ENCODE data around the gene STK39.

DNA sequence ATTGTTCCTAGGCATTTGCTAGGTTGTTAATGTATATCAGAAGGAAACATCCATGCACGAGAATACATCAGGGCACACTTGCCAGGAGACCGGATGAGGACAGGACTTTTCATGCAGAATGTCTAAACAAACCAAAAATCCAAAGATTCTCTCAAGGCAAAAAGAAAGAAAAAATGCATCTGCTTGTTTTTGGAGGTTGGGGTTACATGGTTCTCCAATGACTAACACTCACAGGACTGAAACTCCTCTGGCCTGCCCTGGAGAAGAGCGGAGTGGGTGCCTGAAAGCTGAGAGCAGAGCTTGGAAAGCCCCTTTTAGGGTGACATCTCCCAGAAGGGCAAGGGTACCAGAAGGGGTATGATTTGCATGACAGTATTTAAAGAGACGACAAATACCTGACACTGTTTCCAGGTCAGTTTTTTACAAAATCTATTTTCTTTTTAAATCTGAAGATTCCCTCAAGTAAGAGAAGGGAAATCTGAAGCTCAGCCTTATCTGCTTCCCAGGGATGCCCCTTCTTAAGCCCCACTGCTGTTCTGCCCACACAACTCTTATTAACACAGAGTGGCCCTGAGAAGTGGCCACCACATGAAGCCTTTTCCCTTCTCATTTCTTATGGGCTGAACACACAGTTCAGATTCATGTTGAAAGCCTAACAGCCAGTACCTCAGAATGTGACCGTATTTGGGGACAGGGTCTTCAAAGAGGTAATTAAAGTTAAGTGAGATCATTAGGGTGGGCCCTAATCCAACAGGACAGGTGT lies 216.4 kb downstream of the STK39 start:
- TF ChIP-seq CTCF (conservative IDR thresholded peaks at IDR 0.05; ENCODE audit: low read length): no peak
- TF ChIP-seq EZH2phosphoT487 (IDR thresholded peaks at IDR 0.05; ENCODE audit: borderline replicate concordance, low read depth, low read length): no peak
